ENCODE results near the gene TCEA2. TPM values are rescaled to one million over a fixed set of nuclear protein-coding genes. Genes with fewer than 3 reads are reported as not detected.
A peak's percentile ranks its signal among the peaks of the same experiment; 100 is the strongest.

Gene TCEA2
- total RNA-seq, 1 donor from 2014 or later = 23.2 TPM

- Mint-ChIP-seq H3K4me1 (peaks cover 25% of the 10 kb centered on the region), H3K27me3 (ENCODE audit: insufficient read depth, low read depth) (peaks cover 6% of the 10 kb centered on the region), H3K27ac (no peak overlapping the region), H3K9me3 (no peaks in the 10 kb centered on the region), H3K4me3 (peak overlapping the region; percentile 50), H3K36me3 (no peaks in the 10 kb centered on the region)
- Histone ChIP-seq H4K20me1 (ENCODE audit: low read depth) (peaks cover 33% of the 10 kb centered on the region), H3K27me3 (no peaks in the 10 kb centered on the region), H3F3A (ENCODE audit: low read depth) (peaks cover 4% of the 10 kb centered on the region), H3K79me2 (ENCODE audit: low read depth) (peaks cover 9% of the 10 kb centered on the region), H3K4me3 (no peak overlapping the region), H3K9ac (no peak overlapping the region), H2AFZ (replicated peaks) (no peak overlapping the region), H3K27ac (no peak overlapping the region), H3K9me3 (ENCODE audit: low read depth) (no peaks in the 10 kb centered on the region), H3K4me2 (no peak overlapping the region), H3K4me1 (peaks cover 7% of the 10 kb centered on the region), H3K36me3 (no peaks in the 10 kb centered on the region)
- no peak for DNase-seq (ENCODE audit: low spot score)
- no peak for TF ChIP-seq CTCF (IDR thresholded peaks at IDR 0.05)
- TF ChIP-seq EZH2 (IDR thresholded peaks at IDR 0.05) = no peak
- no peak for TF ChIP-seq EZH2phosphoT487 (IDR thresholded peaks at IDR 0.05)
These were observed 2.3 kb downstream of the TCEA2 start for GRCh38 chr20:64065062-64065973.

- Mint-ChIP-seq H3K27ac (no peak overlapping the region), H3K4me3 (peak overlapping the region; percentile 50), H3K27me3 (ENCODE audit: insufficient read depth, low read depth) (peaks cover 4% of the 10 kb centered on the region), H3K36me3 (no peaks in the 10 kb centered on the region), H3K4me1 (peaks cover 25% of the 10 kb centered on the region), H3K9me3 (no peaks in the 10 kb centered on the region)
- Histone ChIP-seq H3K27ac (no peak overlapping the region), H3K36me3 (no peaks in the 10 kb centered on the region), H4K20me1 (ENCODE audit: low read depth) (peaks cover 35% of the 10 kb centered on the region), H3F3A (ENCODE audit: low read depth) (peaks cover 4% of the 10 kb centered on the region), H3K4me3 (no peak overlapping the region), H3K4me1 (peaks cover 7% of the 10 kb centered on the region), H3K27me3 (no peaks in the 10 kb centered on the region), H3K79me2 (ENCODE audit: low read depth) (peaks cover 9% of the 10 kb centered on the region), H3K9ac (no peak overlapping the region), H3K4me2 (no peak overlapping the region), H2AFZ (replicated peaks) (no peak overlapping the region), H3K9me3 (ENCODE audit: low read depth) (no peaks in the 10 kb centered on the region)
- no peak for DNase-seq (ENCODE audit: low spot score)
- TF ChIP-seq EZH2 (IDR thresholded peaks at IDR 0.05) = no peak
- TF ChIP-seq CTCF (IDR thresholded peaks at IDR 0.05) = no peak
- TF ChIP-seq EZH2phosphoT487 (IDR thresholded peaks at IDR 0.05) = no peak
These were observed 3.0 kb downstream of the TCEA2 start for GRCh38 chr20:64065974-64066343.

GRCh38 chr20:64067005-64067632 is 4.1 kb downstream of the TCEA2 start:
- Mint-ChIP-seq H3K27me3 (ENCODE audit: insufficient read depth, low read depth) (peaks cover 4% of the 10 kb centered on the region), H3K4me1 (peaks cover 22% of the 10 kb centered on the region), H3K27ac (peak overlapping the region; percentile 54), H3K9me3 (no peaks in the 10 kb centered on the region), H3K4me3 (no peak overlapping the region), H3K36me3 (no peaks in the 10 kb centered on the region)
- no peak overlapping the region for H3K4me3 ChIP-seq
- H4K20me1 ChIP-seq (ENCODE audit: low read depth) = peaks cover 35% of the 10 kb centered on the region
- no peaks in the 10 kb centered on the region for H3K9me3 ChIP-seq (ENCODE audit: low read depth)
- no peaks in the 10 kb centered on the region for H3K27me3 ChIP-seq
- no peak for DNase-seq (ENCODE audit: low spot score)
- peaks cover 7% of the 10 kb centered on the region for H3K4me1 ChIP-seq
- H3K9ac ChIP-seq = no peak overlapping the region
- no peak for TF ChIP-seq CTCF (IDR thresholded peaks at IDR 0.05)
- no peak for TF ChIP-seq EZH2phosphoT487 (IDR thresholded peaks at IDR 0.05)
- no peak for TF ChIP-seq EZH2 (IDR thresholded peaks at IDR 0.05)
- no peak overlapping the region for H3K27ac ChIP-seq
- no peaks in the 10 kb centered on the region for H3K36me3 ChIP-seq
- H2AFZ ChIP-seq (replicated peaks) = no peak overlapping the region
- H3K4me2 ChIP-seq = no peak overlapping the region
- peaks cover 9% of the 10 kb centered on the region for H3K79me2 ChIP-seq (ENCODE audit: low read depth)
- peaks cover 4% of the 10 kb centered on the region for H3F3A ChIP-seq (ENCODE audit: low read depth)

Measured in neural progenitor cell (in vitro differentiated cells).